Ishikawa (cell line): ENCODE data around the gene EDN2.
A peak's percentile ranks its signal among the peaks of the same experiment; 100 is the strongest.

Experiments
- CEBPB ChIP-seq: IDR thresholded peaks from 2 replicates; pipeline ENCODE4 v1.6.1; 2012
- CREB1 ChIP-seq: IDR thresholded peaks from 2 replicates; pipeline ENCODE4 v1.6.1; 2012; ENCODE audit warnings: low read depth
- EGR1 ChIP-seq: IDR thresholded peaks from 2 replicates; pipeline ENCODE4 v1.6.1; 2012
- EP300 ChIP-seq: IDR thresholded peaks from 2 replicates; pipeline ENCODE4 v1.6.1; 2012; ENCODE audit warnings: borderline replicate concordance
- FOXM1 ChIP-seq: IDR thresholded peaks from 2 replicates; pipeline ENCODE4 v1.6.1; 2012; ENCODE audit warnings: low read depth, borderline replicate concordance
- NFIC ChIP-seq: IDR thresholded peaks from 2 replicates; pipeline ENCODE4 v1.6.1; 2012
- RAD21 ChIP-seq: IDR thresholded peaks from 2 replicates; pipeline ENCODE4 v1.6.1; 2012; ENCODE audit warnings: low read depth
- TAF1 ChIP-seq: IDR thresholded peaks from 2 replicates; pipeline ENCODE4 v1.6.1; 2012; ENCODE audit warnings: low read depth, mild to moderate bottlenecking
- TCF12 ChIP-seq: IDR thresholded peaks from 2 replicates; pipeline ENCODE4 v1.6.1; 2012; ENCODE audit warnings: low read depth
- TEAD4 ChIP-seq: IDR thresholded peaks from 2 replicates; pipeline ENCODE4 v1.6.1; 2012
- YY1 ChIP-seq: IDR thresholded peaks from 2 replicates; pipeline ENCODE4 v1.6.1; 2012; ENCODE audit warnings: low read depth
- ZBTB7A ChIP-seq: IDR thresholded peaks from 2 replicates; pipeline ENCODE4 v1.6.1; 2012; ENCODE audit warnings: low read depth
- TF ChIP-seq, protein P1 (sequence below): IDR thresholded peaks from 2 replicates; pipeline ENCODE4 v1.6.1; 2012
- TF ChIP-seq, protein P2 (sequence below): IDR thresholded peaks from 2 replicates; pipeline ENCODE4 v1.6.1; 2012; ENCODE audit warnings: low read depth, mild to moderate bottlenecking
- TF ChIP-seq, protein P3 (sequence below): IDR thresholded peaks from 2 replicates; pipeline ENCODE4 v1.6.1; 2012

EDN2 gene

DNA sequence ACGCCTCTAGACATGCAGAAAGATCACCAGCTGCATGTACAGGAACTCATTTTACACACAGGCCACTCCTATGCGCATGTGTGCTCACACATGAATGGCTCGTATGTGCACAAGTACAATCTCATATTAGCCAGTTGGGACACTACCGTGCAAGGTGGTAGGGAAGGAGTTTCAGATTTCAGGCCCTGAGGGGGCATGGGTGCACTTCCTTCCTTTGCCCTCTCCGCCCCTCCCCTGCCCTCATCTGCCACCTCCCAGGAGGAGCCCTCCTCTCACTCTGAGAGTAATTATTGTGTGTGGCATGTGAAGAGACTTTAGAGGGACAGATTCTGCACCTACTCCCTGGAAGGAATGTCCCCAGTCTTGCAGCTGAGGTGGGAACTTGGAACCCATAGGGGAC lies 14.8 kb downstream of the EDN2 start:
- no peak for TF ChIP-seq TAF1
- no peak for TF ChIP-seq CREB1
- TF ChIP-seq RAD21 = no peak
- TF ChIP-seq EP300 = no peak
- no peak for TF ChIP-seq NFIC
- TF ChIP-seq, protein P1, sequence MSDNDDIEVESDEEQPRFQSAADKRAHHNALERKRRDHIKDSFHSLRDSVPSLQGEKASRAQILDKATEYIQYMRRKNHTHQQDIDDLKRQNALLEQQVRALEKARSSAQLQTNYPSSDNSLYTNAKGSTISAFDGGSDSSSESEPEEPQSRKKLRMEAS = no peak
- TF ChIP-seq CEBPB = no peak
- TF ChIP-seq, protein P2, sequence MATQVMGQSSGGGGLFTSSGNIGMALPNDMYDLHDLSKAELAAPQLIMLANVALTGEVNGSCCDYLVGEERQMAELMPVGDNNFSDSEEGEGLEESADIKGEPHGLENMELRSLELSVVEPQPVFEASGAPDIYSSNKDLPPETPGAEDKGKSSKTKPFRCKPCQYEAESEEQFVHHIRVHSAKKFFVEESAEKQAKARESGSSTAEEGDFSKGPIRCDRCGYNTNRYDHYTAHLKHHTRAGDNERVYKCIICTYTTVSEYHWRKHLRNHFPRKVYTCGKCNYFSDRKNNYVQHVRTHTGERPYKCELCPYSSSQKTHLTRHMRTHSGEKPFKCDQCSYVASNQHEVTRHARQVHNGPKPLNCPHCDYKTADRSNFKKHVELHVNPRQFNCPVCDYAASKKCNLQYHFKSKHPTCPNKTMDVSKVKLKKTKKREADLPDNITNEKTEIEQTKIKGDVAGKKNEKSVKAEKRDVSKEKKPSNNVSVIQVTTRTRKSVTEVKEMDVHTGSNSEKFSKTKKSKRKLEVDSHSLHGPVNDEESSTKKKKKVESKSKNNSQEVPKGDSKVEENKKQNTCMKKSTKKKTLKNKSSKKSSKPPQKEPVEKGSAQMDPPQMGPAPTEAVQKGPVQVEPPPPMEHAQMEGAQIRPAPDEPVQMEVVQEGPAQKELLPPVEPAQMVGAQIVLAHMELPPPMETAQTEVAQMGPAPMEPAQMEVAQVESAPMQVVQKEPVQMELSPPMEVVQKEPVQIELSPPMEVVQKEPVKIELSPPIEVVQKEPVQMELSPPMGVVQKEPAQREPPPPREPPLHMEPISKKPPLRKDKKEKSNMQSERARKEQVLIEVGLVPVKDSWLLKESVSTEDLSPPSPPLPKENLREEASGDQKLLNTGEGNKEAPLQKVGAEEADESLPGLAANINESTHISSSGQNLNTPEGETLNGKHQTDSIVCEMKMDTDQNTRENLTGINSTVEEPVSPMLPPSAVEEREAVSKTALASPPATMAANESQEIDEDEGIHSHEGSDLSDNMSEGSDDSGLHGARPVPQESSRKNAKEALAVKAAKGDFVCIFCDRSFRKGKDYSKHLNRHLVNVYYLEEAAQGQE = no peak
- no peak for TF ChIP-seq TEAD4
- no peak for TF ChIP-seq YY1
- no peak for TF ChIP-seq TCF12
- no peak for TF ChIP-seq EGR1
- no peak for TF ChIP-seq FOXM1
- no peak for TF ChIP-seq ZBTB7A
- TF ChIP-seq, protein P3, sequence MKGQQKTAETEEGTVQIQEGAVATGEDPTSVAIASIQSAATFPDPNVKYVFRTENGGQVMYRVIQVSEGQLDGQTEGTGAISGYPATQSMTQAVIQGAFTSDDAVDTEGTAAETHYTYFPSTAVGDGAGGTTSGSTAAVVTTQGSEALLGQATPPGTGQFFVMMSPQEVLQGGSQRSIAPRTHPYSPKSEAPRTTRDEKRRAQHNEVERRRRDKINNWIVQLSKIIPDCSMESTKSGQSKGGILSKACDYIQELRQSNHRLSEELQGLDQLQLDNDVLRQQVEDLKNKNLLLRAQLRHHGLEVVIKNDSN = no peak

DNA sequence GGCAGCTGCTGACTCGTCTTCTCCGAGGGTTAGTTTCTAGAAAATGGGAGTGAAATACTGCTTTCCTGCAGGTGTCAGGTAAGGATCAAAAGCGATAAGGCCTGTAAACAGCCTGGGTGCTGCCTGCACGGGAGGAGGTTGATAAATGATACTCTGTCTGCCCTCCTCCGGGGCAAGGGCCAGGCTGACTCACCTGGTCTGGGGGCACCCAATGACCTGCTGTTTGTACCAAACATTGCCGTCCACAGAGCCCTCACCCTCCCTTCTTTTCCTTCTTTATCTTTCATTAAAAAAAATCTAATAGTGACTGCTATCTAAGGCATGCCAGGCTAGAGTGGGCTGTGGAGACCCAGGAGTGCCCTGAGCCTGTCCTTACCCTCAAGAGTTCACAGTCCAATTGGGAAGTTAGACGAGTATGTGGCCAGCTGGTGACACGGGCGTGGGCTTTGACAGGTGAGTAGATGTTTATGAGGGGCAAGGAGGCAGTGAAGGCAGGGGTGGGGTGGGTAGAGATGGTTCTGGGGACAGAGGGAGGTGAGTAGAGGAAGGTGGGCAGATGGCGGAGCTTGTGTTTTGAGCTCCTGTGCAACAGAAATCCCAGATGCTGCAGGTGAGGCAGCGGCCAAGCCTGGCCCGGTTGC lies 16.2 kb downstream of the EDN2 start:
- TF ChIP-seq CEBPB (no peak), RAD21 (peak; percentile 14; the same call in 1 of the 2 replicates)

DNA sequence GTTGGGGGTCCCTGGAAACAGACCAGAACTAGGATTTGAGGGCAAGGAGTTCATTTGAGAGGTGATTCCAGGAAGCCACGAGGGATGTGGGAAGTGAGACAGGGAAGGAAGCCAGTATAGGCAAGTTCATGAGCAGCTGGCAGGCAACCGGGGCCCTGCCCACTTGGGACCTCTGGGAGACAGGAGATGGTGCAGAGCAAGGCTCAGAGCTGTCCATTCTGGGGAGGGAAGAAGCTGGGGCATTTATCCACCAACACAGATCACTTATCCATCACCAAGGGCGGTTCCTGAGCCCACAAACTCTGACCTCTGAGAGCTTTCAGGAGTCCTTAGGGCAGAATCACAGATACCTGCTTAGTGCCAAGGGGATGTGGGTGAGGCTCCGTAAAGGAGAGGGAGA lies 16.8 kb downstream of the EDN2 start:
- TF ChIP-seq EP300 = no peak
- TF ChIP-seq, protein P3 = no peak
- TF ChIP-seq FOXM1 = no peak
- TF ChIP-seq CREB1 = no peak
- TF ChIP-seq ZBTB7A = no peak
- TF ChIP-seq NFIC = no peak
- no peak for TF ChIP-seq RAD21
- no peak for TF ChIP-seq TEAD4
- TF ChIP-seq EGR1 = no peak
- TF ChIP-seq, protein P1 = no peak
- TF ChIP-seq YY1 = no peak
- TF ChIP-seq, protein P2 = no peak

DNA sequence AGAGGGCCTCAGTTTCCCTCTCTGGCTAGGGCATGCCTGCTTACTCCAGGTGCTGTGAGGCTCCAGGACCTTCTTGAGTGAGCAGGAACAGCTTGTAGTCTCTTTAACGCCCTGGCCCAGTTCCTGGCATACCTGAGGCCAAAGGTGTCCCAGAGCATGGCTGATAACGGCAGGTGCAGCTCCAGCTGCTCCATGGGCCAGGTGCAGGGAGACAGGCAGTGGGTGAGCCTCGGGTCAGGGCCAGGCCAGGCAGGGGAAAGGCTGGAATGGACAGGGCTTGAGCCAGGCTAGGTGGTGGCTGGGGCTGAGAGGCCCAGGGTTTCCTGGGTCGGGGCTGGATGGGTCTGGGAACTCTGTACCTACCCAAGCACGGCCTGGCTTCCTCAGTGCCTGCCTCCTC lies 18.3 kb downstream of the EDN2 start:
- TF ChIP-seq TCF12 (no peak), CREB1 (no peak)

DNA sequence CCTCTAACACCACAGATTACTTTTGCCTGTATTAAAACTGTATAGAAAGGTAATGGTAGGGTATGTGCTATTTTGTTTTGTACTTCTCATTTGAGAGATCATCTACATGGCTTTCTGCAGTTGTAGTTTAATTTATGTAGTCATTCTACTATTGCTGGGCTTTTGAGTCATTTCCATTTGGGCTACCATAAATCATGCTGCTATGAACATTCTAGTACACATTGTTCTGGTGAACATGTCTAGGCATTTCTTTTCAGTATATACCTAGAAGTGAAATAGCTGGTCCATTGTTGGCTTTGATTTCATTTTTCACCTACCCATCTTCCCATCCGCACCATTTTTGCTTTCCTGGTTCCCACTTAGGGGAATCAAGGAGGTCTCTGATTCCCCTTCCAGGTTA lies 18.7 kb downstream of the EDN2 start:
- no peak for TF ChIP-seq TEAD4
- TF ChIP-seq RAD21 = no peak
- no peak for TF ChIP-seq ZBTB7A
- no peak for TF ChIP-seq CEBPB
- TF ChIP-seq, protein P2 = no peak
- no peak for TF ChIP-seq TCF12
- TF ChIP-seq, protein P1 = no peak
- TF ChIP-seq FOXM1 = no peak
